ENCODE results near the gene DLAT.
A peak's percentile ranks its signal among the peaks of the same experiment; 100 is the strongest.
"Not testable (repeated sequence)": the region's sequence is repeated elsewhere in the genome, so short reads cannot be mapped to it uniquely, and the experiment has no call there.

Gene DLAT

DNA sequence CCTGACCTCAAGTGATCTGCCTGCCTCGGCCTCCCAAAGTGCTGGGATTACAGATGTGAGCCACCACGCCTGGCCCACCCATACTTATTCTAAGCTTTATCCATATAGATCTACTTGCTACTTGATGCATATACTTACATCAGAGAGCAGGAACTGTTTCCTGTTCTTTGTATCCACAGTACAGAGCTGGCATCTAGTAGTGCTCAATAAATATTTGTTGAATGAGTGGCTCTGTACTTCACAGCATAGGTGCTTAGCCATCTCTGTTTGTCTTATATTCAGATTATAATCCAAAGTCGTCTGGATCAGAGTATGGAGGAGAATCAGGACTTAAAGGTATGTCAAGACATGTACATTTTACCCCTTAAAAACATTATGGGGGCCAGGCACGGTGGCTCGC is 38.6 kb upstream of the DLAT start:
- Histone ChIP-seq H3K4me1 (ENCODE audit: control insufficient read depth, insufficient read depth, low read length) (peaks cover 8% of the 10 kb centered on the region), H3K4me3 (ENCODE audit: low read length) (no peak overlapping the region), H3K9me3 (replicated peaks; ENCODE audit: low read length) (no peaks in the 10 kb centered on the region), H3K27me3 (ENCODE audit: control insufficient read depth, insufficient read depth, low read length) (no peaks in the 10 kb centered on the region), H3K4me2 (ENCODE audit: low read length) (no peak overlapping the region), H3K9ac (ENCODE audit: low read depth, low read length) (no peak overlapping the region), H3K36me3 (ENCODE audit: insufficient read depth, low read length) (peaks cover 61% of the 10 kb centered on the region)

DNA sequence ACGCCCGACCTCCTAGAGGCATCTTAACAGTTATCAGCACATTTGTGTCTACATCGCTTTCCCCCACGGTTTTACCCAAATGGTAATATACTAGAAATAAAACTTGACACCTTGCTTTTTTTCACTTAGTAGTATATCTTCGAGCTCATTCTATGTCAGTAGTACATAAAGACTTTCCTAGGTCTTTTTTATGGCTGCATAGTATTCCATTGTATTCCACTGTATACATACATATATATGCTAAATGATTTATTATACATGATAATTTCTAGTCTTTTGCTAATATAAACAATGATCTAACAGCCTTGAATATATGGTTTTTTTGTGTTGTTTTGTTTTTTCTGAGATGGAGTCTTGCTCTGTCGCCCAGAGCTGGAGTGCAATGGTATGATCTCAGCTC is 34.8 kb upstream of the DLAT start:
- peaks cover 60% of the 10 kb centered on the region for H3K36me3 ChIP-seq (ENCODE audit: insufficient read depth, low read length)
- H3K4me2 ChIP-seq (ENCODE audit: low read length), result no peak overlapping the region
- no peak overlapping the region for H3K9ac ChIP-seq (ENCODE audit: low read depth, low read length)
- no peaks in the 10 kb centered on the region for H3K27me3 ChIP-seq (ENCODE audit: control insufficient read depth, insufficient read depth, low read length)
- no peaks in the 10 kb centered on the region for H3K9me3 ChIP-seq (replicated peaks; ENCODE audit: low read length)
- H3K4me1 ChIP-seq (ENCODE audit: control insufficient read depth, insufficient read depth, low read length), result peaks cover 8% of the 10 kb centered on the region
- H3K4me3 ChIP-seq (ENCODE audit: low read length), result no peak overlapping the region

GRCh38 chr11:111992206-111992855 is 32.9 kb upstream of the DLAT start:
- Histone ChIP-seq H3K4me2 (ENCODE audit: low read length) (no peak overlapping the region), H3K4me1 (ENCODE audit: control insufficient read depth, insufficient read depth, low read length) (peaks cover 8% of the 10 kb centered on the region), H3K9ac (ENCODE audit: low read depth, low read length) (no peak overlapping the region), H3K4me3 (ENCODE audit: low read length) (no peak overlapping the region), H3K27me3 (ENCODE audit: control insufficient read depth, insufficient read depth, low read length) (no peaks in the 10 kb centered on the region), H3K36me3 (ENCODE audit: insufficient read depth, low read length) (peaks cover 57% of the 10 kb centered on the region), H3K9me3 (replicated peaks; ENCODE audit: low read length) (no peaks in the 10 kb centered on the region)

DNA sequence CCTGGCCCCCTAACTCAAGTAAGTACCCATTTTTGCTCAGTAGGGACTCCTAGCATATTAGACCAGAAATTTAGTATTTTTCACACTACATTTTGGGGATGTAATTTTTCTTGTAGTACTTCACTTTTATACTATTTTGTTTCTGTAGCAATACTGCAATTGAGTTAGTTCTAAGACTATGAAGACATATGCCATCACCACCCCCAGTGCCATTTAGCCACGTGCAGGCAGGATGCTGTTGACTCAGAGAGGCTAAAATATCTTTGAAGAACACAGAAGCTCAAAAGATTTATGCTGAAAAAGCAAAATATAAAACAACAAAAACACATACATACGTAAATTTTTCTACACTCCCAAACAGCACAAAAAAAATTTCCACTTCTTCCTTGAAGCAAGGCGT is 29.1 kb upstream of the DLAT start:
- no peaks in the 10 kb centered on the region for H3K9me3 ChIP-seq (replicated peaks; ENCODE audit: low read length)
- no peaks in the 10 kb centered on the region for H3K27me3 ChIP-seq (ENCODE audit: control insufficient read depth, insufficient read depth, low read length)
- H3K4me3 ChIP-seq (ENCODE audit: low read length), result no peak overlapping the region
- H3K9ac ChIP-seq (ENCODE audit: low read depth, low read length), result no peak overlapping the region
- no peaks in the 10 kb centered on the region for H3K4me1 ChIP-seq (ENCODE audit: control insufficient read depth, insufficient read depth, low read length)
- no peak overlapping the region for H3K4me2 ChIP-seq (ENCODE audit: low read length)
- H3K36me3 ChIP-seq (ENCODE audit: insufficient read depth, low read length), result peaks cover 77% of the 10 kb centered on the region

- H3K9me3 ChIP-seq (replicated peaks; ENCODE audit: low read length), result not testable (repeated sequence)
These were observed 28.5 kb upstream of the DLAT start for GRCh38 chr11:111996669-111997068.

GRCh38 chr11:111999111-111999510 is 26.1 kb upstream of the DLAT start:
- Histone ChIP-seq H3K4me1 (ENCODE audit: control insufficient read depth, insufficient read depth, low read length) (no peaks in the 10 kb centered on the region), H3K4me3 (ENCODE audit: low read length) (no peak overlapping the region), H3K27me3 (ENCODE audit: control insufficient read depth, insufficient read depth, low read length) (no peaks in the 10 kb centered on the region), H3K36me3 (ENCODE audit: insufficient read depth, low read length) (peaks cover 63% of the 10 kb centered on the region), H3K4me2 (ENCODE audit: low read length) (no peak overlapping the region), H3K9ac (ENCODE audit: low read depth, low read length) (no peak overlapping the region), H3K9me3 (replicated peaks; ENCODE audit: low read length) (no peaks in the 10 kb centered on the region)

More at GRCh38 chr11:111996669-111997068, 28.5 kb upstream of the DLAT start:
- not testable (repeated sequence) for H3K4me1 ChIP-seq (ENCODE audit: control insufficient read depth, insufficient read depth, low read length); H3K27me3 ChIP-seq (ENCODE audit: control insufficient read depth, insufficient read depth, low read length); H3K4me3 ChIP-seq (ENCODE audit: low read length); H3K9ac ChIP-seq (ENCODE audit: low read depth, low read length)
- Histone ChIP-seq H3K4me2 (ENCODE audit: low read length) (peak overlapping the region; percentile 18), H3K36me3 (ENCODE audit: insufficient read depth, low read length) (peaks cover 73% of the 10 kb centered on the region)

- Histone ChIP-seq H3K4me2 (ENCODE audit: low read length) (no peak overlapping the region), H3K4me3 (ENCODE audit: low read length) (no peak overlapping the region), H3K9ac (ENCODE audit: low read depth, low read length) (no peak overlapping the region), H3K4me1 (ENCODE audit: control insufficient read depth, insufficient read depth, low read length) (no peaks in the 10 kb centered on the region), H3K27me3 (ENCODE audit: control insufficient read depth, insufficient read depth, low read length) (no peaks in the 10 kb centered on the region), H3K9me3 (replicated peaks; ENCODE audit: low read length) (no peaks in the 10 kb centered on the region), H3K36me3 (ENCODE audit: insufficient read depth, low read length) (peaks cover 61% of the 10 kb centered on the region)
These were observed 24.5 kb upstream of the DLAT start for GRCh38 chr11:112000703-112001102.

GRCh38 chr11:112002491-112003216 is 22.6 kb upstream of the DLAT start:
- no peak overlapping the region for H3K4me3 ChIP-seq (ENCODE audit: low read length)
- H3K27me3 ChIP-seq (ENCODE audit: control insufficient read depth, insufficient read depth, low read length), result no peaks in the 10 kb centered on the region
- no peaks in the 10 kb centered on the region for H3K4me1 ChIP-seq (ENCODE audit: control insufficient read depth, insufficient read depth, low read length)
- peaks cover 51% of the 10 kb centered on the region for H3K36me3 ChIP-seq (ENCODE audit: insufficient read depth, low read length)
- H3K9ac ChIP-seq (ENCODE audit: low read depth, low read length), result no peak overlapping the region
- no peak overlapping the region for H3K4me2 ChIP-seq (ENCODE audit: low read length)
- no peaks in the 10 kb centered on the region for H3K9me3 ChIP-seq (replicated peaks; ENCODE audit: low read length)

DNA sequence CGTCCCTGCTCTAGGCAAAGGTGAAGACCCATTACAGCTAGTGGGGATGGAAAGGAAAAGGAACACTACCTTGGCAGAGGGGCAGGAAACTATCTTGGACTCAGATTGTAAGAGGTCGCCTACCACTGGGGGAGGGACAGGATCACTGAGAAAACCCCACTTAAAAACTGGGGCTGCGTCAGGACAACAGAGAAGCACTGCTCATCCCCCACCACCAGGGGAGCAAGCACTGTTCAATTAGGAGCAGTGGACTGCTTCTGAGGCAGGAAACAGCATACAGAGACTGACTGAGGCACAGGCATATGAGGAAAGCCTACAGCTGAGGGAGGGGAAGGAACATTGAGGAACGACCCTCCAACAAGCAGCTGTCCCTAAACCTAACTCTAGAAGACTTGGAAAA is 20.8 kb upstream of the DLAT start:
- Histone ChIP-seq H3K27me3 (ENCODE audit: control insufficient read depth, insufficient read depth, low read length) (no peaks in the 10 kb centered on the region), H3K9me3 (replicated peaks; ENCODE audit: low read length) (no peaks in the 10 kb centered on the region), H3K9ac (ENCODE audit: low read depth, low read length) (no peak overlapping the region), H3K36me3 (ENCODE audit: insufficient read depth, low read length) (peaks cover 36% of the 10 kb centered on the region), H3K4me1 (ENCODE audit: control insufficient read depth, insufficient read depth, low read length) (no peaks in the 10 kb centered on the region), H3K4me2 (ENCODE audit: low read length) (no peak overlapping the region), H3K4me3 (ENCODE audit: low read length) (no peak overlapping the region)

GRCh38 chr11:112005422-112006094 is 19.6 kb upstream of the DLAT start:
- Histone ChIP-seq H3K4me3 (ENCODE audit: low read length) (no peak overlapping the region), H3K9ac (ENCODE audit: low read depth, low read length) (no peak overlapping the region), H3K9me3 (replicated peaks; ENCODE audit: low read length) (no peaks in the 10 kb centered on the region), H3K27me3 (ENCODE audit: control insufficient read depth, insufficient read depth, low read length) (no peaks in the 10 kb centered on the region), H3K36me3 (ENCODE audit: insufficient read depth, low read length) (peaks cover 31% of the 10 kb centered on the region), H3K4me2 (ENCODE audit: low read length) (no peak overlapping the region), H3K4me1 (ENCODE audit: control insufficient read depth, insufficient read depth, low read length) (no peaks in the 10 kb centered on the region)

- not testable (repeated sequence) for H3K27me3 ChIP-seq (ENCODE audit: control insufficient read depth, insufficient read depth, low read length); H3K9ac ChIP-seq (ENCODE audit: low read depth, low read length); H3K4me3 ChIP-seq (ENCODE audit: low read length); H3K9me3 ChIP-seq (replicated peaks; ENCODE audit: low read length); H3K4me2 ChIP-seq (ENCODE audit: low read length); H3K4me1 ChIP-seq (ENCODE audit: control insufficient read depth, insufficient read depth, low read length)
- peaks cover 26% of the 10 kb centered on the region for H3K36me3 ChIP-seq (ENCODE audit: insufficient read depth, low read length)
These were observed 19.1 kb upstream of the DLAT start for GRCh38 chr11:112006095-112006441.

DNA sequence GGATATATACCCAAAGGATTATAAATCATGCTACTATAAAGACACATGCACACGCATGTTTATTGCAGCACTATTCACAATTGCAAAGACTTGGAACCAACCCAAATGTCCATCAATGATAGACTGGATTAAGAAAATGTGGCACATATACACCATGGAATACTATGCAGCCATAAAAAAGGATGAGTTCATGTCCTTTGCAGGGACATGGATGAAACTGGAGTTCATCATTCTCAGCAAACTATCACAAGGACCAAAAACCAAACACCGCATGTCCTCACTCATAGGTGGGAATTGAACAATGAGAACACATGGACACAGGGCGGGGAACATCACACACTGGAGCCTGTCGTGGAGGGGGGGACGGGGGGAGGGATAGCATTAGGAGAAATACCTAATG is 13.8 kb upstream of the DLAT start:
- H3K4me2 ChIP-seq (ENCODE audit: low read length); H3K9ac ChIP-seq (ENCODE audit: low read depth, low read length); H3K9me3 ChIP-seq (replicated peaks; ENCODE audit: low read length); H3K4me1 ChIP-seq (ENCODE audit: control insufficient read depth, insufficient read depth, low read length); H3K27me3 ChIP-seq (ENCODE audit: control insufficient read depth, insufficient read depth, low read length); H3K4me3 ChIP-seq (ENCODE audit: low read length); H3K36me3 ChIP-seq (ENCODE audit: insufficient read depth, low read length): not testable (repeated sequence)

All from skeletal muscle satellite cell (primary cell).